Measurements from ENCODE around the gene CCNQ.

CCNQ gene

GRCh38 chrX:153637121-153638040, 38.4 kb upstream of the CCNQ start:
- no peak for DNase-seq

- no peak for DNase-seq
Measured at GRCh38 chrX:153636716-153637115, 37.8 kb upstream of the CCNQ start.

DNA sequence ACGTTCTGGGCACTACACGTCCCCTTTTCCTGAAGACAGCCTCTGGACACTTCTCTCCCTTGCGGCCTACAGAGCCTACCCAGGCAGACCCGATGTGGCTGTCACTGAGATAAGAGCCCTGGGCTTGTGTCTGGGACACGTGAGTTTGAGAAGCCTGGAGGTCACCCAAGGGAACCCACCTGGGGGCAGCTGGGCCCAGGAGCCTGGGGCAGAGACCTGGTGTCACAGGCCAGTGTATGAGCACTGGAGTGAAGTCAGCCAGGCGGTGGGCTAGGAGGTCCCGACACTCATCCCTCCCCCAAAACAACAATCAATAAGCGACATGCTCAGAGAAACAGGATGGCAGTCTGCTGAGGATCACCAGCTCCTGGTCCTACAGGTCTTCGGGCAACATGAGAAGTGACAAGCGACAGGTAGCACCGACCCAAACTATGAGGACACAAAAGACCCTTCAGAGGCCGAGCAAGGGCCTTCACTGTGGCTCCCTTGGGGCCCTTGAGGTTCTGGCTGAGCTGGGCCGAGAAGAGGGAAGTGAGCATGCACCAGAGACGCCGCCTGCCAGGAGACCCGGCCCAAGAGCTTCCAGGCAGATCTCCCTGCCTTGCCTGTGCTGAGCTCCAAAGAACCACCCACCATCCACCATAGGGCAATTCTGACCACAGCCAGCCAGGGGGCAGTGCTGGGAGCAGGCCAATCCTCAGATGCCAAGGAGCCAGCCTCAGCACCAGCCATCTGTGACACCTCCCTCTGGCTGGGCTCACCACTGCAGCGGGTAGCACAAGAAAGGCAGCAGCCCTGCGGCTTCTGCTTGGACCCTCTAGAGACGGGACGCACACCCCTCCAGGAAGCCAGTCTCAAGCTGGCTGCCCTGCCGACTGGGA, 37.1 kb upstream of the CCNQ start:
- DNase-seq: peak; percentile 7

- no peak for DNase-seq
Measured at GRCh38 chrX:153635388-153635787, 36.4 kb upstream of the CCNQ start.

DNA sequence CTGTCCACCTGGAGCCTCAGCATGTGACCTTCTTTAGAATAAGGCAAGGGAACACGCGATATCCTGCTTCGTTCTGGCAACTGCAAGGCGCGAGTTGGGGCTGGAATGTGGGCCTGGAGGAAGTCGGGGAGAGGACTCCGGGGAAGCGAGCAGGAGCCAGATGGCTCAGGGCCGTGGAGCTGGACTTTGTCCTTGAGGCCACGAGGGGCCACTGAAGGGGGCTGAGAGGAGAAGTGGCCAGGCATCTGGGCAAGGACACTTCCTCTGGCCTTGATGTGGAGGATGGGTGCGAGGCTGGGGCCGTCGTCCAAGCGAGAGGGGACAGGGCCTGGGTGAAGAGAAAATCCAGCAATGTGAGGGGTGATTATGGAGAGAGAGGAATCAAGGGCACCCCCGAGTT, 35.9 kb upstream of the CCNQ start:
- no peak for DNase-seq

GRCh38 chrX:153634236-153634635, 35.3 kb upstream of the CCNQ start:
- no peak for DNase-seq

DNA sequence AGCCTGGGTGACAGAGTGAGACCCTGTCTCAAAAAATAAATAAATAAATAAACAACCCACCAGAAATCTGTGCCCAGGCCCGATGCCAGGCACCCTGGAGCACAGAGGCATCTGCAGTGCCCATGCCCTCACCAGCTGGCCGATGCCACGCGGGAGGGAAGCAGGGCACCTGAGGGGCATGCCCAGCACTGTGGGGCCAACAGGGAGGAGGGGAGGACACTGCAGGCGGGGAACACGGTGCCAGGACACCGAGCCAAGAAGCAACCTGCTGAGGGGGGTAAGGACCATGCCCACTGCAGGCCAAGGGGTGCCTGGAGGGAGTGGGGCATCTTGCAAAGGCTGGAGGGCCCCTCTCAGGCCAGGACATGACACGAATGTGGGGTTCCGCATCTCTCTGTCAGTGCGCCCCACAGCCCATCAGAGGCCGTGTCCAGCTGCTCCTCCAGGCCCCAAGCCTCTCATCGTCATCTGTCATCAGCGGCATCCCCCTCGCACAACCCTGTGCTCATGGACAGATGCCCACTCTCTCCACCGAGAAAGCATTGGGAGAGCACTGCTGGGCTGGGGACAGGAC, 34.8 kb upstream of the CCNQ start:
- DNase-seq: no peak

GRCh38 chrX:153633048-153633447, 34.1 kb upstream of the CCNQ start:
- no peak for DNase-seq

- no peak for DNase-seq
Measured at GRCh38 chrX:153632595-153632946, 33.6 kb upstream of the CCNQ start.

DNA sequence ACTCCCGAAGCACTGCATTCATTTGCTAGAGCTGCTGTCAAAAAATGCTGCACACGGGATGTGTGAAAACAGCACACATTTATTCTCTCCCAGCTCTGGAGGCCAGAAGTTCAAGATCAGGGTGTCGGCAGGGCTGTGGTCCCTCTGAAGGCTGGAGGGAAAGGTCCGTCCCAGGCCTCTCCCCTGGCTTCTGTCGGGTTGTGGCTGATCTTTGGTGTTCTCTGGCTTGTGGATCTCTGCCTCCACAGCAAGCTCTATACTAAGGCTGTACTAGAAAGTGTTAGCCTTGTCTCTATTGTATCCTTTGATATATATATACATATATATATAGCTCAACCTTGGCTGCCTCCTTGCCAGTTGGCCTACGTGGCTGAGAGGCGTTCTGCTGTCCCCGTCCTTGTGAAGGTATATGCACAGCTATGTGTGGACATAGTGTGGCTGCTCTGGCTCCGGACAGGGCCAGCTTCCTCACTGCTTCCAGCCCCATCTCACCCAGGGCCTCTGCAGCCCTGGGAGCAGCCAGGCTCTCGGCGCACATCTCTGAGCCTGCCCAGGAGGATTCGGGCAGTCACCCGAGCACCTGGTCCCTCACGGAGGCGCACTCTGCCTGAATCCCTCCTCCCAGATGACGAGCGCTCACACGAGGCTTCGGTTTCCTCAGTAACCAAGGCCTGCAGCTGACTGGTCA, 33.1 kb upstream of the CCNQ start:
- DNase-seq: no peak

DNA sequence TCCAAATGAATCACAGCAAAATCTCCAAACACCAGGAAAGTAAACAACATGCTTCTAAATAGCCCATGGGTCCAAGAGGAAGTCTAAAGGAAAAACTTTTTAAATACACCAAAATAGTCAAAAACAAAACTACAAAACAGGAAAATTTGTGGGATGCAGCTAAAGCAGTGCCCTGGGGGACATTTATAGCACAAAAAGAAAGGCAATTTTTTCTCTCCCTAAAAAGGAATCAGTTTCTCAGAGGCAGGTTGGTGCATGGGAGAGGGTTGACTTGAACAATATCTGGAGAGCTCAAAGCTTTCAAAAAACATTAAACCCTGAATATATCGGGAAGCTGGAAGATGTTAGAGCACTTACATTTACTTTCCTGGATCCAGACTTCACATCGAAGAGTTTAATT, 32.4 kb upstream of the CCNQ start:
- no peak for DNase-seq

GRCh38 chrX:153628665-153629064, 29.7 kb upstream of the CCNQ start:
- no peak for DNase-seq

- no peak for DNase-seq
Measured at GRCh38 chrX:153628129-153628528, 29.2 kb upstream of the CCNQ start.

- DNase-seq: no peak
Measured at GRCh38 chrX:153627675-153628111, 28.8 kb upstream of the CCNQ start.

GRCh38 chrX:153626863-153627674, 28.1 kb upstream of the CCNQ start:
- no peak for DNase-seq

- DNase-seq: no peak
Measured at GRCh38 chrX:153626025-153626633, 27.2 kb upstream of the CCNQ start.

GRCh38 chrX:153625271-153626024, 26.5 kb upstream of the CCNQ start:
- DNase-seq: no peak

DNA sequence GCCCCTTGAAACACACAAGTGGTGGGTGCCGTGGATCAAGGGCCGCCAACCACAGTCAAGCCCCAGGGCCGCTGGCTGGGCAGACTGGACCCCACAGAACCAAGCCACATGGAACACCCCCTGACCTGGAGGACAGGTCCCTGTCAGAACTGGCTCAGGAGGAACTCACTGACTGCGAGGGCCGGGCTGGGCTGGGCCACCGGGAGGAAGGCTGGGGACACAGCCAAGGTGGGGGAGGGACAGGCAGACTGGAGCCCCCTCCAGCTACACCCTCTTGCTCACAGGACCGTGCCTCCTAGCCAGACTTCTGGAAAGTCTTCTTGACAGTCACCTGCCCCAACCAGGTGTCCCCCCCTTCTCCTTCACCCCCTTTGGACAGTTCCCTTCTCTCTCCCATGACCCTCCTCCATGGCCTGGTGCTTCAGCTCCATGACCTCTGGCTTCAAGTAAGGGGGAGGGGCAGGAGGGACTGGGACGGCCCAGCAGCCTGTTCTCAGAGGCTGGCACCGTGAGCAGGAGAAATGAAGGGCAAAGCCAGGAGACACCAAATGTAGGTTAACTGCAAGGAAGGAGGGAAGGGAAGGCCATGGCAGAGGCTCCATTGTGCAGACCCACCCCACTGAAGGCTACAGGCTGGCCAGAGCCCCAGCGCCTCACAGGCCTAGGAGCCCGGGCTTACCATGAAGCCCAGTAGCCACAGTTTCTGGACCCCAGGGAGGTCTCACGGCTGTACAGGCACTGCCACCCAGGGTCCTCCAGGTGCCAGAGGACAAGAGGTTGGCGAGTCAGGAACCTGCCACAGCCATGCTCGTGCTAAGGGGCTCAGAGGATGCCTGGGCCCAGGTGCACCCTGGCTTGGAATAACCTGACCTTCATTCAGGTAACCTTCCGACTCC, 25.5 kb upstream of the CCNQ start:
- no peak for DNase-seq

GRCh38 chrX:153623310-153624029, 24.5 kb upstream of the CCNQ start:
- no peak for DNase-seq

Measured in fibroblast of skin of scalp (primary cell).